Right ventricle myocardium superior (tissue), 1 donor: ENCODE data around the gene PIEZO2. TPM values are rescaled to one million over a fixed set of nuclear protein-coding genes. Genes with fewer than 3 reads are reported as not detected.

Source experiments
- ATAC-seq: fragments of 200-7000 bp; cut with Tn5 transposase; one replicate; pipeline ENCODE4 v1.9.1; 2020; ENCODE audit warnings: mild to moderate bottlenecking; ENCODE audit not compliant: poor library complexity
- DNase-seq: peaks from one replicate; pipeline ENCODE4 v3.0.0-alpha.2; 2020
- intact Hi-C: fragments of 100-400 bp; cut with DNase I; formaldehyde crosslinking; loops from one replicate; pipeline ENCODE4 v1.11.2; 2022
- total RNA-seq: library from RNA; stranded (reverse); fragmentation: NEBNext Ultra II Directional; extraction: Animal tissue kit (Norgen Biotek cat#: 25700); gene quantifications from one replicate; pipeline ENCODE4 v1.2.1, GENCODE V29; 2021
- donor health status: DM: no; HTN: yes; CAD: no; lungs with severe emphysema.

PIEZO2 gene
- total RNA-seq, 1 donor from 2014 or later = 0.32 TPM

GRCh38 chr18:10805587-10806118, 343.7 kb downstream of the PIEZO2 start:
- intact Hi-C loops = no loop called here
- DNase-seq (no peak), ATAC-seq (no peak)

DNA sequence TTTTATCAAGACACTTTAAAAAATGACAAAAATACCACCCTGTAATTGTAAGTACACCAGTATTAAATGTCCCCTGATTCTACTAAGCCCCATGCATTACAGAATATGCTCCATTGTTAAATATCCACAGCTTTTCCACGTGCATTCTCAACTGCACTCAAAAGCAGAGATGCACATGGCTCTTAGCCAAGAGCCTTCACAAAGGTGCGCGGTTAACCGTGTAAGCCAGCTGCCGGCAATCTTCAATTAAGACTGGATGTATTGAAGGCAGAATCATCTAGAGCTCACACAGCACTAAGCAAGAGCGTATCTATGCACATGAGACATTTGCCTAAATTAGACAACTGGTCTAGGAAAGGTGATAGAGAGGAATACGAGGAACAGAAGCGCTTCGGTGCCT, 345.2 kb downstream of the PIEZO2 start:
- DNase-seq = no peak
- no peak for ATAC-seq
- intact Hi-C loops = no loop called here

- DNase-seq (no peak), ATAC-seq (peak; percentile 46)
- intact Hi-C loops = no loop called here
These were observed 350.4 kb downstream of the PIEZO2 start for GRCh38 chr18:10798727-10799550.

DNA sequence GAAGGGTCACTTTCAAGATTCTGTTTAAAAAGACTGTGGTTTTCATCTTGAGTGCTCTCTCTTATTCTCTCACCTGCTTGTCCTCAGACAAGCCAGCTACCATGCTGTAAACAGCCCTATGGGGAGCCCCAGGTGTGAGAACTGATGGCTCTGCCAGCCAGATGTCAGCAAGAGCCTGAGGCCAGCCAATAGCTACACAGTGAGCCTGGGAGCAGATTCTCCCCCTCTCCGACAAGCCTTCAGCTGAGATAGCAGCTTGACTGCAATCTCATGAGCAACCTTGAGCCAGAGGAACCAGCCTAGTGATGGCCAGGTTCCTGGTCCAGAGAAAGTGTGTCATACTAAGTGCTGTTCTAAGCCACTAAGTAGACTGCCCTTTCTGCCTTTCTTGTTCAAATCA, 351.5 kb downstream of the PIEZO2 start:
- no peak for DNase-seq
- peak; percentile 89 for ATAC-seq
- intact Hi-C loops = no loop called here

GRCh38 chr18:10794771-10795170, 354.6 kb downstream of the PIEZO2 start:
- no peak for ATAC-seq
- intact Hi-C loops = no loop called here
- DNase-seq = no peak

- no peak for DNase-seq
- ATAC-seq = no peak
- intact Hi-C loops = no loop called here
These were observed 355.5 kb downstream of the PIEZO2 start for GRCh38 chr18:10793730-10794370.

GRCh38 chr18:10792181-10792580, 357.2 kb downstream of the PIEZO2 start:
- intact Hi-C loops = no loop called here
- no peak for DNase-seq
- ATAC-seq = no peak

DNA sequence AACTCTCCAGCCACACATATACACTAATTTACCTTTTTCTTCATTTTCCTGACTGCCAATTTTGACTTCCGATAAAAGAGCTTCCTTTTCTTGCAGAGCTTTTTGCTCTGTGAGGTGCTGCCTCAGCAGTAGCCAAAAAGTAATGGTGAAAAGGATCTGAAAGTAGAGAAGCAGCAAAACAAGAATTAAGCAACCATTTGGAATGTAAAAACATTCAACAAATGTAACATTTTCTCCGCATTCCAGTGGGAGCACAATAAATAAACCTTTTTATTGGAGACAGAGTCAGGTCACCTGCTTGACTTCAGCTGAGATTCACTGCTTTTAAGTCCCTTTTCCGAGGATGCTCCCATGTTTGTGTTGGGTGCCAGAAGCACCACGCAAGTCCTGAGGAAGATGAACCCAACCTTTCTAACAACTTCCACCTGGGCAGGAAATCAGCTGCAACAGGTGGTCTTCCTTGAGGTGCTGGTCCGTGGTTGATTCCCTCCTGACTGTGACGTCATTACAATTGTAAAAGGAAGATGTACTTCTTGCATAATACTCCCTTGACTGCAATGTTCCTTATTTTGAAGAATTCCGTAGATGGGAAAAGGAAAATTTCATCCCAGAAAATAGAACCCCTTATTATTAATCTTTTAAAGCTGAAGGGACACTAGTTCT, 358.1 kb downstream of the PIEZO2 start:
- no peak for DNase-seq
- intact Hi-C loops = no loop called here
- ATAC-seq = no peak

GRCh38 chr18:10789180-10789579, 360.2 kb downstream of the PIEZO2 start:
- DNase-seq = no peak
- intact Hi-C loops = loop anchor here (10.0 kb wide), 2 partner anchors 56 to 256 kb away; no protein-coding TSS in a partner anchor
- no peak for ATAC-seq

GRCh38 chr18:10787293-10787901, 362.0 kb downstream of the PIEZO2 start:
- ATAC-seq = peak; percentile 72
- DNase-seq = peak; percentile 80
- intact Hi-C loops = loop anchor here (10.0 kb wide), 2 partner anchors 57 to 257 kb away; no protein-coding TSS in a partner anchor

DNA sequence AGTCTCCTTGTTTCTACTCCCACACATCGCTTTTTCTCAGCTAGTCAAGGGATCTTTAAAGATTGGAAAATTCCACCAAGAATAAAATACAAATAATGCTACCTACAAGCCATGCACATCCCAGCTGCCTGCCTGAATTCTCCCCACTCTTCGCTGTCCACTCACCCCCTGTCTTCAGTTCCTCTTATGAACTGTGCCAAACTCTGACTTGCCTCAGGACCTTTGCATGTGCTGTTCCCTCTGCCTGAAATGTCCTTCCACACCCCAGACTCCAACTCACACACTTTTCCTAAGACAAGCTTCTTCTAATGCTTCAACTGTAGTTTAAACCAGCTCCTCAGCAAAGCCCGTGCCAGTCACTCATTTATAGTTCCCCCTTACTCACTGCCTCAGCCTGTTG, 363.6 kb downstream of the PIEZO2 start:
- ATAC-seq (no peak), DNase-seq (no peak)
- intact Hi-C loops = loop anchor here (10.0 kb wide), 2 partner anchors 59 to 259 kb away; no protein-coding TSS in a partner anchor

DNA sequence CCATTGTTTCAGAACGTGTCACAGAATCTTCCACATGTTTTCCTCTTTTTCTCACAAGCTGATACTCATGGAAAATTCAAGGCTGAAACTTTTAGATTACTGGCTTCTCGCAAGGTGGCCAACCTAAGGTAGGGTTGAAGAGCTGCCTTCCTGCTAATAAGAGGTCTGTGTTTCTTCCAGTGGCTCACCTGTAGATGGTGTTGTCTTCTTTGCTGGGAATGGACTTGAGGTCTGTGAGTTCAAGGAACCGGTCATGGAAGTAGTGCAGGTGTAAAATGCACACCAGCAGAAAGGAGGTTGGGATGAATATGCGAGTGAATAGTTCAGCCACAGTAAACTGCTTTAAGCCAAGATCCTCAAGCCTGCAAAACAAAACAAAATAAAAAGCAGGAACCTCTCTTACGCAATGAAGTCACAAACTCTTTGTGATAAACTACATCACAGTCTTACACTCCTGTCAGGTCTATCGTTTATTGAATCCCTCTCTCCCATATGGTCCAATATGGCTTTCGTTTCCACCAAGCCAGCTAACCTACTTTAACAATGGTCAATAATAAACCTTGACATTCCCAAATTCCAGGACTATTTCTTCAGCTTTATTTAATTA, 364.7 kb downstream of the PIEZO2 start:
- intact Hi-C loops = loop anchor here (10.0 kb wide), 2 partner anchors 60 to 260 kb away; no protein-coding TSS in a partner anchor
- ATAC-seq = no peak
- DNase-seq = no peak

- intact Hi-C loops = loop anchor here (10.0 kb wide), 2 partner anchors 61 to 261 kb away; no protein-coding TSS in a partner anchor
- DNase-seq = no peak
- no peak for ATAC-seq
These were observed 365.4 kb downstream of the PIEZO2 start for GRCh38 chr18:10783941-10784340.

DNA sequence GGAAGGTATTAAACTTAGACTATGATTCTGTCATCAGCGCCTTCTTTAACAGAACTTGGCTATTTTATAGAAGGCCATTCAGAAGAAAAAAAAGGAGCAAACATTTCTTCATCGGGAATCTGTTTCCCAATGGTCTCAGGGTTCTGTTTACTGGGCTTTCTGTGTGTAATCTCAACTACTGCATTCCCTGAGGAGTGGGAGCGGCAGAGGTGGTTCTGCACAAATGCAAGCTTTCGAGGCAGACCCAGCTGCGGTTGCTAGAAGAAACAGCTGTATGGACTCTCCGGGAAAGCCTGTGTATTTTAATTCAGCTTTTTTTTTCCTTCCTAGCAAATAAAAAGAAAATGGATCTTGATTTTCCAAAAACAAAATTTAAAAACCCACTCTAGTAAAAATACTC, 372.9 kb downstream of the PIEZO2 start:
- ATAC-seq (peak; percentile 60), DNase-seq (no peak)
- intact Hi-C loops = no loop called here

GRCh38 chr18:10775026-10775425, 374.3 kb downstream of the PIEZO2 start:
- no peak for ATAC-seq
- intact Hi-C loops = no loop called here

DNA sequence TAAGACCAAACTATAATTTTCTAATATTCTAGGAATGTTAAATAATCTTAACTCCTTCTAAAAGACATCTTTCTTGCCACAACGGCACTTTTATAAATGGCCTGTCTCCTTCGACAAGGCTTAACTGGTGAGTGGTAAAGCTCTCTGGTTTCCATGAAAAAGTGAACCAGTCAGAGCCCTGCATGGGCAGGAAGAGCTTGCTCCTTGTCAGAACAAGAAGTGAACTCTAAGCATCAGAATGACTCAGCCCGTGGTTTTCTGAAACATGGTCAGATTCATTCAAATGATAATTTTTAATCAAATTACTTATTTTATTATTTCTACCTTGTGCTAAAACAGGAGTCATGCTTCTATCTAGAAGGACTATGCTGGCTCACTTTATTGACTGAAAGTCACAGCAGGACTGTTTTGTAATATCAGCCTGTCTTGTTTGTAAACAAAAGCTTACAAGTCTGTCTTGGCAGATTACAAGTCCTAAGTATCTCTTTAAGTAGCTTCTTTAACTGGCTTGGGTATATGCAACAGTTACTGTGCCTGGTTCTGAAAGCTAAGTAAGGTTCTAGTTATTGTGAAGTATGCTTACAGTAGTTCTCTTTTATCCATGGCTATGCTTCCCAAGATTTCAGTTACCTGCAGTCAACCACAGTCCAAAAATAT, 378.2 kb downstream of the PIEZO2 start:
- no peak for ATAC-seq
- intact Hi-C loops = no loop called here

More at GRCh38 chr18:10775026-10775425, 374.3 kb downstream of the PIEZO2 start:
- no peak for DNase-seq

DNA sequence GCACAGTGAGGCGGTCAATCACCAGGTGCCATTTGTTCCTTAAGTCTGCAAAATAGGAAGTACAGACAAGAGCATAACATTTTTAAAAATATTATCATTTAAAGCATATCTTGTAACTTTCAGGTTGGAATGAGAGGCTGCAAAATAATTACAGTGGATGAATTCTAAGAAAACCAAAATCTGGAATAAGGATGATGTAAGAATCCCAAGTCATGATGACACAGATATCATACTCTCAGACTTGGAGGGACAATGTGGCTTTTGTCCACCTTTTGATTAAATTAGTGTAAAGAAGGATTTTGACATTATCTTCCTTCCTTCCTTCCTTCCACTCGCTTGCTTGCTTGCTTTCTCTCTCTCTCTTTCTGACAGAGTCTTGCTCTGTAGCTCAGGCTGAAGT, 379.1 kb downstream of the PIEZO2 start:
- intact Hi-C loops = no loop called here
- DNase-seq (no peak), ATAC-seq (no peak)

More for the DNA sequence above, 378.2 kb downstream of the PIEZO2 start:
- no peak for DNase-seq

- no peak for ATAC-seq
- DNase-seq = no peak
- intact Hi-C loops = no loop called here
These were observed 381.1 kb downstream of the PIEZO2 start for GRCh38 chr18:10768221-10768620.
